HCT116 (cell line): Measurements from ENCODE around the gene KCND2. TPM values are rescaled to one million over a fixed set of nuclear protein-coding genes. Genes with fewer than 3 reads are reported as not detected.

Experiments
- ATAC-seq: fragments of 200-7000 bp; cut with Tn5 transposase; 2 replicates; pipeline ENCODE4 v1.9.1; 2020; ENCODE audit warnings: mild to moderate bottlenecking, moderate library complexity
- BruUV-seq: library from RNA; stranded (reverse); fragments of 400-500 nt; replicated peaks from 2 replicates; lab custom pipeline; 2021; lab: Mats Ljungman, UMichigan
- CTCF ChIA-PET: fragments of 300-600 bp; sonication (Branson Sonifier 250); formaldehyde crosslinking; loops from one replicate; lab custom pipeline; 2021; ENCODE audit warnings: antibody characterized with exemption; lab: Charles Lee
- POLR2A ChIA-PET: fragments of 300-600, 350-600 bp; sonication (Branson Sonifier 250); formaldehyde crosslinking; loops from one replicate; lab custom pipeline; 2021; ENCODE audit warnings: antibody characterized with exemption; lab: Charles Lee
- RAD21 ChIA-PET, 2 experiments: fragments of 300-600 bp; sonication (Branson Sonifier 250); formaldehyde crosslinking; loops; one replicate each; lab custom pipeline; 2023; ENCODE audit warnings: low total read pairs in 2 of 2; ENCODE audit not compliant: uncharacterized antibody in 2 of 2, unreplicated experiment in 2 of 2, low non-redundant PET in 1 of 2; lab: Charles Lee
- DNase-seq: peaks from one replicate; pipeline ENCODE4 v3.0.0-alpha.2; 2010; ENCODE audit warnings: low read depth, low spot score
- H2AFZ ChIP-seq: fragments of 200-600 bp; shearing (Covaris generic), sonication (generic); 2 replicates; pipeline ENCODE4 v1.6.1; 2017; ENCODE audit warnings: low read depth, mixed run types, mixed read lengths, antibody characterized with exemption, low read length; ENCODE audit not compliant: poor library complexity, severe bottlenecking
- H3K27ac ChIP-seq: 2 replicates; pipeline ENCODE4 v1.5.1; 2012; ENCODE audit warnings: low read depth, low read length
- H3K27me3 ChIP-seq: fragments of 200-600 bp; sonication (generic); 2 replicates; pipeline ENCODE4 v1.6.1; 2016; ENCODE audit warnings: mixed run types, low read length, mixed read lengths; ENCODE audit not compliant: insufficient read depth
- H3K36me3 ChIP-seq, 2 experiments: fragments of 200-500 bp in 1 of 2; fragments of 200-600 bp in 1 of 2; sonication (Bioruptor generic) in 1 of 2; sonication (generic) in 1 of 2; 2 replicates each; pipeline versions ENCODE4 v1.5.1 to v1.6.1; 2014 to 2016; ENCODE audit warnings: low read length in 2 of 2, inconsistent platforms in 1 of 2, mixed read lengths in 1 of 2, mixed run types in 1 of 2; ENCODE audit not compliant: insufficient read depth in 2 of 2, control insufficient read depth in 1 of 2
- H3K4me1 ChIP-seq, 2 experiments: fragments of 200-600 bp in 1 of 2; sonication (generic) in 1 of 2; 2 replicates each; pipeline versions ENCODE4 v1.5.1 to v1.6.1; 2012 to 2017; ENCODE audit warnings: low read length in 2 of 2, inconsistent platforms in 1 of 2, mild to moderate bottlenecking in 1 of 2, mixed read lengths in 1 of 2, mixed run types in 1 of 2, moderate library complexity in 1 of 2; ENCODE audit not compliant: insufficient read depth in 2 of 2, control insufficient read depth in 1 of 2
- H3K4me2 ChIP-seq: fragments of 200-600 bp; sonication (generic); 2 replicates; pipeline ENCODE4 v1.6.1; 2017; ENCODE audit warnings: mixed run types, low read length, mixed read lengths
- H3K4me3 ChIP-seq, 2 experiments: fragments of 200-600 bp in 1 of 2; sonication (generic) in 1 of 2; replicated peaks in 1 of 2; 2 replicates each; pipeline ENCODE4 v1.5.1; 2011 to 2016; ENCODE audit warnings: low read length in 2 of 2, control low read depth in 1 of 2, low read depth in 1 of 2, mild to moderate bottlenecking in 1 of 2, mixed read lengths in 1 of 2, mixed run types in 1 of 2
- H3K79me2 ChIP-seq: fragments of 200-600 bp; sonication (generic); 2 replicates; pipeline ENCODE4 v1.6.1; 2017; ENCODE audit warnings: mild to moderate bottlenecking, mixed run types, low read length, moderate library complexity, mixed read lengths; ENCODE audit not compliant: insufficient read depth
- H3K9ac ChIP-seq: fragments of 200-600 bp; sonication (generic); 2 replicates; pipeline ENCODE4 v1.6.1; 2016; ENCODE audit warnings: low read length, mixed read lengths
- H3K9me2 ChIP-seq: fragments of 200-600 bp; sonication (generic), shearing (Covaris generic); 2 replicates; pipeline ENCODE4 v1.6.1; 2017; ENCODE audit warnings: mixed run types, mild to moderate bottlenecking, moderate library complexity; ENCODE audit not compliant: insufficient read depth
- H3K9me3 ChIP-seq, 2 experiments: fragments of 200-500 bp in 1 of 2; fragments of 200-600 bp in 1 of 2; sonication (Bioruptor generic) in 1 of 2; sonication (generic) in 1 of 2; 2 replicates each; pipeline ENCODE4 v1.6.1; 2014 to 2017; ENCODE audit warnings: low read length in 2 of 2, mixed read lengths in 2 of 2, inconsistent platforms in 1 of 2, low read depth in 1 of 2, mild to moderate bottlenecking in 1 of 2, mixed run types in 1 of 2, moderate library complexity in 1 of 2; ENCODE audit not compliant: control insufficient read depth in 1 of 2, insufficient read depth in 1 of 2
- H4K20me1 ChIP-seq: fragments of 200-600 bp; sonication (generic), shearing (Covaris generic); 2 replicates; pipeline ENCODE4 v1.6.1; 2017; ENCODE audit warnings: mixed run types, mild to moderate bottlenecking, moderate library complexity; ENCODE audit not compliant: insufficient read depth
- CBX3 ChIP-seq: IDR thresholded peaks from 2 replicates; pipeline ENCODE4 v1.6.1; 2012; ENCODE audit warnings: low read depth
- ELF1 ChIP-seq: IDR thresholded peaks from 2 replicates; pipeline ENCODE4 v1.6.1; 2012; ENCODE audit warnings: low read depth, borderline replicate concordance
- EZH2phosphoT487 ChIP-seq: fragments of 200-600 bp; IDR thresholded peaks from 2 replicates; pipeline ENCODE4 v1.6.1; 2018; ENCODE audit warnings: antibody characterized with exemption, borderline replicate concordance
- POLR2A ChIP-seq: IDR thresholded peaks from 2 replicates; pipeline ENCODE4 v1.7.0; 2011; ENCODE audit warnings: borderline replicate concordance; ENCODE audit not compliant: insufficient read depth, insufficient read length; ENCODE audit errors: extremely low read depth
- RAD21 ChIP-seq: IDR thresholded peaks from 2 replicates; pipeline ENCODE4 v1.6.1; 2012; ENCODE audit warnings: low read depth, mild to moderate bottlenecking
- REST ChIP-seq: IDR thresholded peaks from 2 replicates; pipeline ENCODE4 v1.6.1; 2012; ENCODE audit warnings: low read depth
- SIN3A ChIP-seq: IDR thresholded peaks from 2 replicates; pipeline ENCODE4 v1.6.1; 2012; ENCODE audit warnings: low read depth
- SP1 ChIP-seq: IDR thresholded peaks from 2 replicates; pipeline ENCODE4 v1.6.1; 2012; ENCODE audit warnings: low read depth
- SRF ChIP-seq: IDR thresholded peaks from 2 replicates; pipeline ENCODE4 v1.6.1; 2012; ENCODE audit warnings: low read depth
- TCF7L2 ChIP-seq: IDR thresholded peaks from 2 replicates; pipeline ENCODE4 v1.7.0; 2011; ENCODE audit warnings: borderline replicate concordance, inconsistent platforms; ENCODE audit not compliant: insufficient read depth, insufficient read length; ENCODE audit errors: extremely low read depth
- YY1 ChIP-seq: IDR thresholded peaks from 2 replicates; pipeline ENCODE4 v1.6.1; 2011; ENCODE audit warnings: low read length, low read depth, moderate library complexity, mild to moderate bottlenecking; ENCODE audit not compliant: insufficient replicate concordance; ENCODE audit errors: extremely low read depth
- ZFX ChIP-seq: fragments of 450-650 bp; IDR thresholded peaks from 2 replicates; pipeline ENCODE4 v1.6.1; 2017
- ZNF274 ChIP-seq: fragments of 200-500 bp; sonication (Bioruptor generic); IDR thresholded peaks from 2 replicates; pipeline ENCODE4 v1.6.1; 2014; ENCODE audit warnings: mild to moderate bottlenecking, low read depth, low read length, inconsistent platforms
- intact Hi-C: fragments of 100-400 bp; cut with micrococcal nuclease; formaldehyde crosslinking; loops from 2 replicates; pipeline ENCODE4 v1.10.0; 2022
- total RNA-seq: library from RNA; stranded (reverse); gene quantifications from one replicate; pipeline ENCODE4 v1.2.1, GENCODE V29; 2021; ENCODE audit not compliant: unreplicated experiment
- TF ChIP-seq, protein P1 (sequence below): IDR thresholded peaks from 2 replicates; pipeline ENCODE4 v1.6.1; 2012
- TF ChIP-seq, protein P2 (sequence below), 3 experiments: fragments of 200-600 bp in 1 of 3; sonication (generic) in 1 of 3; IDR thresholded peaks in 2 of 3; conservative IDR thresholded peaks in 1 of 3; 2 replicates each; pipeline ENCODE4 v1.5.1; 2012 to 2017; ENCODE audit warnings: low read depth in 2 of 3, low read length in 2 of 3, antibody characterized with exemption in 1 of 3, borderline replicate concordance in 1 of 3, control low read depth in 1 of 3, mild to moderate bottlenecking in 1 of 3, mixed read lengths in 1 of 3, mixed run types in 1 of 3, moderate library complexity in 1 of 3; ENCODE audit not compliant: insufficient read depth in 1 of 3
- TF ChIP-seq, protein P3 (sequence below): IDR thresholded peaks from 2 replicates; pipeline ENCODE4 v1.6.1; 2012
- TF ChIP-seq, protein P4 (sequence below): IDR thresholded peaks from 2 replicates; pipeline ENCODE4 v1.6.1; 2011; ENCODE audit warnings: mild to moderate bottlenecking, low read length, moderate library complexity; ENCODE audit not compliant: insufficient replicate concordance; ENCODE audit errors: extremely low read depth

The KCND2 gene
- total RNA-seq, 1 experiment from 2014 or later: 0.05 TPM

DNA sequence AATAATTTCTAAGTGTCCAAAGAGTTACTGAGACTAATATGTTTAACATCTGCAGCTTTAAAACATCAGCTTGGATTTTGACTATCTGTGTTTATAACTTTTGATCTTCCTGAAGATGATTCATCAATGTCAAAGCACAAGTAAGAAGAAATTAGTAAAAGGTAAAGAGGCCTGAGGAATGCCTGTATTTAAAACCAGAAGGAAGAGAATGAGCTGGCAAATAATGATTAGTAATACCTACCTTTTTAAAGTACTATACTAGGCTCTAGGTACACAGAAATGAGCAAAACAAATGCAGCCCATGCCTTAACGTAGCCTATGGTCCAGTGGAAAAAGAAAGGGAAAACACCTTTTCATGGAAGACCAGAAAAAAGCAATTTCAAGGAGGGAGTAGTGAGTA lies 158.0 kb downstream of the KCND2 start:
- H3K36me3 ChIP-seq: no peaks in the 10 kb centered on the region
- POLR2A ChIA-PET: no interaction called here
- no peaks in the 10 kb centered on the region for H3K27me3 ChIP-seq
- intact Hi-C loops: no loop called here
- H3K27ac ChIP-seq: no peak overlapping the region
- no peak overlapping the region for H3K4me2 ChIP-seq
- no peaks in the 10 kb centered on the region for H3K79me2 ChIP-seq
- H4K20me1 ChIP-seq: no peaks in the 10 kb centered on the region
- no peaks in the 10 kb centered on the region; the same call in 1 of the 2 replicates for H3K9me2 ChIP-seq
- RAD21 ChIA-PET: no interaction called here
- no peak overlapping the region for H3K9ac ChIP-seq
- H3K4me3 ChIP-seq: no peak overlapping the region
- no peaks in the 10 kb centered on the region for H3K4me1 ChIP-seq
- CTCF ChIA-PET: no interaction called here
- H3K9me3 ChIP-seq: no peaks in the 10 kb centered on the region
- no peak overlapping the region for H2AFZ ChIP-seq
- no TSS peak for BruUV-seq
- DNase-seq (no peak), ATAC-seq (no peak)
- TF ChIP-seq, protein P1, sequence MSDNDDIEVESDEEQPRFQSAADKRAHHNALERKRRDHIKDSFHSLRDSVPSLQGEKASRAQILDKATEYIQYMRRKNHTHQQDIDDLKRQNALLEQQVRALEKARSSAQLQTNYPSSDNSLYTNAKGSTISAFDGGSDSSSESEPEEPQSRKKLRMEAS: no peak
- no peak for TF ChIP-seq SP1
- no peak for TF ChIP-seq RAD21
- no peak for TF ChIP-seq ZFX
- TF ChIP-seq, protein P2, sequence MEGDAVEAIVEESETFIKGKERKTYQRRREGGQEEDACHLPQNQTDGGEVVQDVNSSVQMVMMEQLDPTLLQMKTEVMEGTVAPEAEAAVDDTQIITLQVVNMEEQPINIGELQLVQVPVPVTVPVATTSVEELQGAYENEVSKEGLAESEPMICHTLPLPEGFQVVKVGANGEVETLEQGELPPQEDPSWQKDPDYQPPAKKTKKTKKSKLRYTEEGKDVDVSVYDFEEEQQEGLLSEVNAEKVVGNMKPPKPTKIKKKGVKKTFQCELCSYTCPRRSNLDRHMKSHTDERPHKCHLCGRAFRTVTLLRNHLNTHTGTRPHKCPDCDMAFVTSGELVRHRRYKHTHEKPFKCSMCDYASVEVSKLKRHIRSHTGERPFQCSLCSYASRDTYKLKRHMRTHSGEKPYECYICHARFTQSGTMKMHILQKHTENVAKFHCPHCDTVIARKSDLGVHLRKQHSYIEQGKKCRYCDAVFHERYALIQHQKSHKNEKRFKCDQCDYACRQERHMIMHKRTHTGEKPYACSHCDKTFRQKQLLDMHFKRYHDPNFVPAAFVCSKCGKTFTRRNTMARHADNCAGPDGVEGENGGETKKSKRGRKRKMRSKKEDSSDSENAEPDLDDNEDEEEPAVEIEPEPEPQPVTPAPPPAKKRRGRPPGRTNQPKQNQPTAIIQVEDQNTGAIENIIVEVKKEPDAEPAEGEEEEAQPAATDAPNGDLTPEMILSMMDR (IDR thresholded peaks at IDR 0.05 in 2 of 3, conservative IDR thresholded peaks at IDR 0.05 in 1 of 3; ENCODE audit: borderline replicate concordance in 1 of 3, insufficient read depth in 1 of 3, low read depth in 2 of 3, low read length in 2 of 3): no peak
- no peak for TF ChIP-seq TCF7L2
- no peak for TF ChIP-seq EZH2phosphoT487
- no peak for TF ChIP-seq ELF1
- TF ChIP-seq REST: no peak
- TF ChIP-seq SIN3A: no peak
- TF ChIP-seq CBX3: no peak
- TF ChIP-seq, protein P3, sequence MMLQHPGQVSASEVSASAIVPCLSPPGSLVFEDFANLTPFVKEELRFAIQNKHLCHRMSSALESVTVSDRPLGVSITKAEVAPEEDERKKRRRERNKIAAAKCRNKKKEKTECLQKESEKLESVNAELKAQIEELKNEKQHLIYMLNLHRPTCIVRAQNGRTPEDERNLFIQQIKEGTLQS: no peak
- TF ChIP-seq, protein P4, sequence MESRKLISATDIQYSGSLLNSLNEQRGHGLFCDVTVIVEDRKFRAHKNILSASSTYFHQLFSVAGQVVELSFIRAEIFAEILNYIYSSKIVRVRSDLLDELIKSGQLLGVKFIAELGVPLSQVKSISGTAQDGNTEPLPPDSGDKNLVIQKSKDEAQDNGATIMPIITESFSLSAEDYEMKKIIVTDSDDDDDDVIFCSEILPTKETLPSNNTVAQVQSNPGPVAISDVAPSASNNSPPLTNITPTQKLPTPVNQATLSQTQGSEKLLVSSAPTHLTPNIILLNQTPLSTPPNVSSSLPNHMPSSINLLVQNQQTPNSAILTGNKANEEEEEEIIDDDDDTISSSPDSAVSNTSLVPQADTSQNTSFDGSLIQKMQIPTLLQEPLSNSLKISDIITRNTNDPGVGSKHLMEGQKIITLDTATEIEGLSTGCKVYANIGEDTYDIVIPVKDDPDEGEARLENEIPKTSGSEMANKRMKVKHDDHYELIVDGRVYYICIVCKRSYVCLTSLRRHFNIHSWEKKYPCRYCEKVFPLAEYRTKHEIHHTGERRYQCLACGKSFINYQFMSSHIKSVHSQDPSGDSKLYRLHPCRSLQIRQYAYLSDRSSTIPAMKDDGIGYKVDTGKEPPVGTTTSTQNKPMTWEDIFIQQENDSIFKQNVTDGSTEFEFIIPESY: no peak
- TF ChIP-seq YY1: no peak
- TF ChIP-seq SRF: no peak
- no peak for TF ChIP-seq POLR2A
- no peak for TF ChIP-seq ZNF274
